ENCODE measurements around the gene NR2E1.

Gene NR2E1

DNA sequence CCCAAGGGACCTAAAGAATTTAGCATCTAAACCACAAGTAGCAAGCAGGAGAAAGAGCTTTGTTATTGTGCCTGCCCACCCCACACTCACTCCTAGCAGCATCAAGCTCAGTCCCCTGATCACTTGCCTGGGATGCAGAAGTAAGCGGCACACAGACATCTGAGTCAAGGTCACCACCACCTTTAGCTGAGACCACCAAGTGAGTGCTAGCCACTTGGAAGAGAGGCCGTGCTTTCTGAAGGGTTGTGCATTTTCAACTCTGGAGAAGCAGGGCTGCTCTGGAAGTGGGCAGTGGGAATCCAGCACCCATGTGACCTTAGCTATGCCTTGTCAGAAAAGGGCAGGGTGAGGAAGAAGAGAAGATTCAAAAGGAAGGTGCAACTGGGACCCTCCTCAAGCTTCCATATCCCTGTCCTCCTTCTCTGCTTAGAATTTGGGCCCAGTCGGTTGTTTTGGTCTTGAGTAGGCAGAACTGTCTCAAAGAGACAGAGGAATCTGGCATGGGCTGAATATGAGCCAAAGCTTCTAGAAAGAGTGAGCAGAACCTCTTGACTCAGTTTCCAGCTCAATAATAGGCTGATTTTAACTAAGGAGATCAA lies 6.2 kb downstream of the NR2E1 start:
- DNase-seq = no peak

- DNase-seq = no peak
Measured at GRCh38 chr6:108174371-108175175, 8.8 kb downstream of the NR2E1 start.

DNA sequence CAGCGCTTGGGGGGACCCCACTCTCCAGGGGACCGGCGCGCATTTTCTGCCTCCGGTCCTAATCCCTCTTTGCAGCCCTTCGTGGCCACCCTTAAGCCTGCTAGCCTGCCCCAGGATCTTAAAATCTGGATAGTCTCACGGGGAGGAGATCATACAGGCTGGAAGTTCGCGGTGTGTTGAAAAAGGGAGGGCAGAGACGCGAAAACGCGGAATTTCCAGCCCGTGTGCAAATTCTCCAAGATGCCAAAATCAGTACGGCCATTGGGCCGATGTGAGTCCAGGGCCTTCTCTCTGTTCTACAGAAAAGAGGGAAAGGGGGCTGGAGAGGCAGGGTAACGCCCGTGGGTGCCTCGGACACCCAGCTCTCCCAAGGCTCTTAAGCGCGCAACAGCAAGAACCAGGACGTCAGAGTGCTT lies 9.4 kb downstream of the NR2E1 start:
- no peak for DNase-seq

GRCh38 chr6:108175592-108176279 lies 9.9 kb downstream of the NR2E1 start:
- no peak for DNase-seq

GRCh38 chr6:108176281-108177089 lies 10.7 kb downstream of the NR2E1 start:
- no peak for DNase-seq

DNA sequence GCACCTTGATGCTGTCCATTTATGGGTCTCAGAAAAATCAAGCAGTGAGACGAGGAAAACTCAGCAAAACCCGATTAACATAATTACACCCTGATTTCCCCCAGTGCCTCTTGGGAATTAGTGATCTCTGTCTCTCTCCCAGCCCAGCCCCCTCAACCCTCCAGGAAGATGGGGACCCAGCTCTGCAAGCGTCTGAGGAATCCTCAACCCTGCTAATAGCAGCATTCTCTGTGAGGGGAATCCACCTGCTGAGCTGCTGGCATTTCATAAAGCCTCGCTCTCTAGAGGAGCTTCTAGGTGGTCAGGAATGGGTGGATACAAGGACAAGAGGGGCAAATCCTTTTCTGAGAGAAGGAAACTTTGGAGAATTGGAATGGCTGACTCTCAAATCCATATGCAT lies 13.9 kb downstream of the NR2E1 start:
- peak; percentile 37 to 56 for DNase-seq

GRCh38 chr6:108180266-108180665 lies 14.4 kb downstream of the NR2E1 start:
- no peak for DNase-seq

GRCh38 chr6:108180776-108181175 lies 15.0 kb downstream of the NR2E1 start:
- DNase-seq = no peak

DNA sequence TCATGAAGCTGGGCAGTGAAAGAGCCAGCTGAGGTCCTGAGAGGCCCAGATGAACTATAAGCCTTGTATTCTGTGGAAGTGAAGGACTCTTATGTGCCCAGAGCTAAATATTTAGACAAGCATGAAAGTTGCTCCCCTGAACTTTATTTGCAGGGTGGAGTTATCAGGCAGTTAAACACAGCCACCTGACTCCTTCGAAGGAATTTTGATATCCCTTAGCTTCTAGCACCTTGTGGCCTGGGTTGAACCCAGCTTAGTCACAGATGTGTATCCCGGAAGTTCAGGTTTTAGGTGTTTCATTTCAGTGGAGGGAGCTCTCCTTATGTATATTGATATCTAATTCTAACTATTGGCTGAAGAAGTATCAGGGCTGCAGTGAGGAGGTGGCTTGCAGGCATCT lies 20.4 kb downstream of the NR2E1 start:
- no peak for DNase-seq

- no peak for DNase-seq
Measured at GRCh38 chr6:108187519-108187918, 21.7 kb downstream of the NR2E1 start.

DNA sequence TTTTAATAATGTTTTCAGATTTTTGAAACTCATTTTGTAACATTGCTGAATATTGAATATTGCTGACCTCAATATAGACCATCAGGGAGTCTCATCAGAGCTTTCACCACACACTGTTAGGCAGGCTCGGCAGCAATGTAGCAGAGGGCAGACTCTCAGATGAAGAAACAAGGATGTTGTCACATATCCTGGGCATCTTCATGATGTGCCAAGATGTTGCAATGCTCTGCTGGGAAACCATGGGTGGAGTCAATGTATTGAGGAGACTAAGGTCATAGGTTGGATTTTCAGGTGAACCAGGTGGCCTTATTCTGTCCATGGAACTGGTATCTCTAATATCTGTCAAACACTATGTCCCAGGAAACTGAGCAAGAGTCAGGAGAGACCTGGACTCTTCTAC lies 27.3 kb downstream of the NR2E1 start:
- DNase-seq = no peak

DNA sequence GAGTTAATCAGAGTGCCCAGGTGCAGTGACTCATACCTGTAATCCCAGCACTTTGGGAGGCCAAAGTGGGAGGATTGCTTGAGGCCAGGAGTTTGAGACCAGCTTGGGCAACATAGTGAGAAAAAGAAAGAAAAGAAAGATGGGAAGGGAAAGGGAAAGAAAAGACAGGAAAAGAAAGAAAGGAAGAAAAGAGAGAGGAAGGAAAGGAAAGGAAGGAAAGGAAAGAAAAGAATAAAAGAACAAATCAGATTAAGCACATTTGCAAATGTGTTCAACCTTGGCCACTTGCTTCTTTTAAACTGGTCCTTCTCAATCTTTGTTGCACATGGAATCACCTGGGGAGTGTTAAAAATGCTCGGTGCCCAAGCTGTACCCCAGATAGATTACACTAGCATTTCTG lies 28.0 kb downstream of the NR2E1 start:
- no peak for DNase-seq

- no peak for DNase-seq
Measured at GRCh38 chr6:108194503-108194902, 28.7 kb downstream of the NR2E1 start.

DNA sequence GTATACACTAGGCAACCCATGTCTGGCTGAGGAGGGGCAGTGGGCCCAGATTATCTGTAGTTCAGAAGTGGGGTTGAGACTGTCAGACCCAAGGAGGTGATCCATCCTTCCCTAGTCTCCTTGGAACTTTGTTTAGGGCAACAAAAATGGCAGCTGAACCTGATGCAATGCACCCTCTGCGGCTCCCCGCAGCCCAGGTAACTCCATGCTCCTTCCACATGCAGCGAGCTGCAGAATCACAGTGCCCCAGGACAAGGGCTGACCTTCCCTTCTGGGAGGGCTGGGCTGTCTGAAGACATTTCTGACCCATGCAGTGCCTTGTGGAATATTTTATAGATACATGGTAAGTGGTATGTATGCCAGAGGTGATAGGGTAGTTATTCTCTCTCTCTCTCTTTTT lies 29.4 kb downstream of the NR2E1 start:
- DNase-seq = no peak

GRCh38 chr6:108198761-108199498 lies 33.1 kb downstream of the NR2E1 start:
- DNase-seq = no peak

DNA sequence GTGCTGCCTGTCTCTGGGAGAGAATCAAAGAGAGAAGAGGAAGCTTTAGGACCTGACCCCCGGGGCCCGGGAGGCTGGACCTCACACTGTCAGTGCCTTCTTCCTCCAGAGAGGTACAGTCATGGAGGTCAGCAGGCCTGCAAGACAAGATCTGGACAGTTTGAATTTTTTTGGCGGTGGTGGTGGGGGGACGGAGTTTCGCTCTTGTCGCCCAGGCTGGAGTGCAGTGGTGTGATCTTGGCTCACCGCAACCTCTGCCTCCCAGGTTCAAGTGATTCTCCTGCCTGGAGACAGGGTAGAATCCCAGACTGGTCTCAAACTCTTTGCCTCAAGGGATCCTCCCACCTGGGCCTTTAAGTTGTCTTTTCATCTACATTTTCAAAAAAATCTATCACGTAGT lies 34.4 kb downstream of the NR2E1 start:
- DNase-seq = no peak

DNA sequence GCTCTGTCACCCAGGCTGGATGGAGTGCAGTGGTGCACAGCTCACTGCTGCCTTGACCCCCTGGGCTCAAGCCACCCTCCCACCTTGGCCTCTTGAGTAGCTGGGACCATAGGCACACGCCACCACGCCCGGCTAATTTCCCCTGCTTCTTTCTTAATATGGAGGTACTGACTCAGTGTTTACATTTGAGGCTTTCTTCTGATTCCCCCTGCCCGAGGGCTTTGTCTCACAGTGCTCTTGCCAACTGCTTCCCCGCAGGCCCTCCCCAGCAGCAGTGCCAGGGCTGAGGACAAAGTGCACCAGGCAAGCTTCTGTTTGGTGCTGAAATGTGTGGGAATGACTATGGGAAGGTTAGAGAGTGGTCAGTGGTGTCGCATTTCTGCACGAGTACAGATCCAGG lies 34.8 kb downstream of the NR2E1 start:
- no peak for DNase-seq

DNA sequence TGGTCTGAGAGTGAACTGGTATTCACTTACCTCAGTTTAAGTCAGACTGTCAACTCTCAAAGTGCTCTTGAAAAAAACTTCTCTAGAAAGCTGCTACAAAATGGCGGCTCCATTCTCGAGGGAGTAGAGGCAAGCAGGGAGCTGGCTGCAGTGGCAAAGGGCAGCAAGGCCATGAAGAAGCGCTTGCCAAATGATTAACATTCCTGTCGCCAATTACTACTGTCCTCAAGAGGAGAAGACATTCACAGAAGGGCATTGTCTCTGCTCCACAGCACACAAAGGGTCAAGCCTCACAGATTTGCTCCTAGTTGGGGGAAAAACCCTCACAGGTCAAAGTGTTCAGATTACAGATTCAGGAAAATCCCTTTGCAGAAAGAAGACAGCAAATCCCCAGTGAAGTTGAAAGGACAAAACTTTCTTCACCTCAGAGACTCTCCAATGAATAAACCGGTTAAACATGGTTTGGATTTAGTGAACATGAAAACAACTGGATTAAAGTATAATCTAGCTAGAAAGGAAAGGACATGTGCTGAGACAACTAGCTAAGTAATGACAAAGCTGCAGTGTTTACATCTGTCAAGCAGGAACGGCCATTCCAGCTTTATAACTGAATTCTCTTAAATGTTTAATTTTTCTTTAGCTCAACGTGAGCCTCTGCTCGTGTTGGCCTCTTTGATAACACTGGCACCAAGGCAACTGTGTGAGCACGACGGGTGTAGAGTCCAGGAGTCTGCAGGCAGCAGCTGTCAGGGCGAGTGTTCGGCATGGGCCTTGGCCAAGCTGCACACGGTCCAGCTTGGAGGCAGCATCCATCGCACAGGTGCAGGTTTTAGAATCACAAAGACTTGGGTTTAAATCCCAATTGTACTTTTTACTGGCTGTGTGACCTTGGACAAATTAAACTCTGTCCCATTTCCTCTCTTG lies 37.6 kb downstream of the NR2E1 start:
- no peak for DNase-seq

DNA sequence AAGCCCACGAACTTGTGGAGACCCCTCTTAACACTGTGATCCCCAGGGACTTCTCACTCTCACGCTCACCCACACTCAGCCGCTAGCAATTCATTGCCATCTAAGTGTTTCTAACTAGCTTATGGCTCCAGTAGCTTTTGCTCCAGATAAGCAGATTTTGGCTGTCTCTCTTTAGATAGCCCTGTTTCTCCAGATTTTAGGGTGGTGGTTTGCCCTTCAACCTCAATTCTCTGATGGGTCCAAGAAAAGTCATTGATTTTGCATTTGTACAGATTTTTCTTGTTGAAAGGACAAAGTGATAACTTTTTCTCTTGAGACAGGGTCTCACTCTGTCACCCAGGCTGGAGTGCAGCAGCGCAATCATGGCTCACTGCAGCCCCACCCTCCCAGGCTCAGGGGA lies 41.2 kb downstream of the NR2E1 start:
- no peak for DNase-seq

- no peak for DNase-seq
Measured at GRCh38 chr6:108209738-108210137, 43.9 kb downstream of the NR2E1 start.

GRCh38 chr6:108210556-108210955 lies 44.7 kb downstream of the NR2E1 start:
- no peak for DNase-seq

Data from NCI-H1930 (cell line).